GM12801 (cell line): ENCODE results near the gene SMIM41.

ENCODE experiments used
- CTCF ChIP-seq: IDR thresholded peaks from one replicate; pipeline ENCODE4 v1.5.1; 2011; ENCODE audit warnings: control low read depth; ENCODE audit not compliant: insufficient read length; ENCODE audit errors: extremely low read depth

The SMIM41 gene

GRCh38 chr12:52087961-52088820 lies 8.7 kb downstream of the SMIM41 start:
- TF ChIP-seq CTCF: no peak

GRCh38 chr12:52089491-52089890 lies 10.0 kb downstream of the SMIM41 start:
- no peak for TF ChIP-seq CTCF

GRCh38 chr12:52090291-52090690 lies 10.8 kb downstream of the SMIM41 start:
- no peak for TF ChIP-seq CTCF

- TF ChIP-seq CTCF: no peak
Measured at GRCh38 chr12:52091061-52091460, 11.6 kb downstream of the SMIM41 start.

GRCh38 chr12:52091869-52092268 lies 12.4 kb downstream of the SMIM41 start:
- no peak for TF ChIP-seq CTCF

GRCh38 chr12:52093346-52093745 lies 13.8 kb downstream of the SMIM41 start:
- TF ChIP-seq CTCF: no peak

GRCh38 chr12:52096332-52097044 lies 17.0 kb downstream of the SMIM41 start:
- TF ChIP-seq CTCF: no peak
